HG02763 (cell line): Measurements from ENCODE around the gene RTKN2.
A peak's percentile ranks its signal among the peaks of the same experiment; 100 is the strongest.
"Not testable (repeated sequence)": the region's sequence is repeated elsewhere in the genome, so short reads cannot be mapped to it uniquely, and the experiment has no call there.

Source experiments
- ATAC-seq: cut with Tn5 transposase; IDR thresholded peaks from one replicate; pipeline ENCODE4 v1.9.1; 2021; ENCODE audit warnings: mild to moderate bottlenecking, moderate library complexity; ENCODE audit not compliant: unreplicated experiment

Gene RTKN2

GRCh38 chr10:62268399-62269114 is at the start of gene RTKN2:
TSS of gene RTKN2 (minus strand) at chr10:62268844. CDS start at chr10:62268610, 234 bp downstream.
- peak; percentile 75 for ATAC-seq

GRCh38 chr10:62317257-62317656 is 48.6 kb upstream of the RTKN2 start:
- no peak for ATAC-seq

GRCh38 chr10:62309254-62309653 is 40.6 kb upstream of the RTKN2 start:
- no peak for ATAC-seq

GRCh38 chr10:62308101-62308500 is 39.5 kb upstream of the RTKN2 start:
- ATAC-seq: no peak

- ATAC-seq: no peak
These were observed 39.0 kb upstream of the RTKN2 start for GRCh38 chr10:62307635-62308034.

GRCh38 chr10:62306663-62307062 is 38.0 kb upstream of the RTKN2 start:
- no peak for ATAC-seq

- no peak for ATAC-seq
These were observed 37.2 kb upstream of the RTKN2 start for GRCh38 chr10:62305813-62306212.

GRCh38 chr10:62303922-62304321 is 35.3 kb upstream of the RTKN2 start:
- ATAC-seq: no peak

GRCh38 chr10:62302760-62303159 is 34.1 kb upstream of the RTKN2 start:
- ATAC-seq: no peak

- no peak for ATAC-seq
These were observed 29.2 kb upstream of the RTKN2 start for GRCh38 chr10:62297857-62298256.

GRCh38 chr10:62284221-62284620 is 15.6 kb upstream of the RTKN2 start:
- no peak for ATAC-seq

- not testable (repeated sequence) for ATAC-seq
These were observed 12.7 kb upstream of the RTKN2 start for GRCh38 chr10:62281348-62281747.

- not testable (repeated sequence) for ATAC-seq
These were observed 11.7 kb upstream of the RTKN2 start for GRCh38 chr10:62280392-62280791.

- no peak for ATAC-seq
These were observed 9.8 kb upstream of the RTKN2 start for GRCh38 chr10:62278441-62278910.

- ATAC-seq: no peak
These were observed 9.3 kb upstream of the RTKN2 start for GRCh38 chr10:62277971-62278370.

- no peak for ATAC-seq
These were observed 1.4 kb upstream of the RTKN2 start for GRCh38 chr10:62270020-62270419.

GRCh38 chr10:62268027-62268398 is 631 bp downstream of the RTKN2 start:
- ATAC-seq: no peak

- ATAC-seq: no peak
These were observed 2.0 kb downstream of the RTKN2 start for GRCh38 chr10:62266611-62267010.

GRCh38 chr10:62266147-62266546 is 2.5 kb downstream of the RTKN2 start:
- no peak for ATAC-seq

- no peak for ATAC-seq
These were observed 3.8 kb downstream of the RTKN2 start for GRCh38 chr10:62264702-62265436.

- no peak for ATAC-seq
These were observed 4.5 kb downstream of the RTKN2 start for GRCh38 chr10:62264126-62264525.

GRCh38 chr10:62261666-62262065 is 7.0 kb downstream of the RTKN2 start:
- no peak for ATAC-seq
